Body of pancreas (tissue), 4 donors: ENCODE measurements around the gene CABYR. TPM values are rescaled to one million over a fixed set of nuclear protein-coding genes. Genes with fewer than 3 reads are reported as not detected.

Experiments
- ATAC-seq: fragments of 150-250 bp; one replicate; pipeline ENCODE4 v1.9.1; 2016
- DNase-seq, 4 donors: peaks; one replicate each; pipeline ENCODE4 v3.0.0-alpha.2; 2019
- H3K27ac ChIP-seq, 4 donors: fragments of 200-600 bp; sonication (generic); 1 replicate in 3 of 4; 2 replicates in 1 of 4; pipeline versions ENCODE4 v1.5.1 to v1.6.1; 2016 to 2019; ENCODE audit warnings: mild to moderate bottlenecking in 1 of 4, mixed read lengths in 1 of 4, moderate library complexity in 1 of 4
- H3K27me3 ChIP-seq, 2 donors: fragments of 200-600 bp; sonication (generic); one replicate each; pipeline ENCODE4 v1.6.0; 2016; ENCODE audit warnings: mild to moderate bottlenecking in 1 of 2
- H3K36me3 ChIP-seq, 2 donors: fragments of 200-600 bp; sonication (generic); replicated peaks in 1 of 2; 2 replicates each; pipeline ENCODE4 v1.5.1; 2016; ENCODE audit warnings: low read depth in 2 of 2; ENCODE audit not compliant: insufficient read depth in 1 of 2
- H3K4me1 ChIP-seq: fragments of 200-600 bp; sonication (generic); one replicate; pipeline ENCODE4 v1.6.0; 2016
- H3K4me3 ChIP-seq, 2 donors: fragments of 200-600 bp; sonication (generic); 1 replicate in 1 of 2; 2 replicates in 1 of 2; pipeline ENCODE4 v1.5.1; 2016 to 2019
- H3K9me3 ChIP-seq, 3 donors: fragments of 200-600 bp; sonication (generic); 1 replicate in 2 of 3; 2 replicates in 1 of 3; pipeline ENCODE4 v1.5.1; 2016
- POLR2A ChIP-seq, 3 donors: fragments of 450-650 bp; IDR thresholded peaks; one replicate each; pipeline ENCODE4 v1.6.1; 2016; ENCODE audit warnings: antibody characterized with exemption in 3 of 3, mild to moderate bottlenecking in 2 of 3
- WGBS, 2 donors: methylation state at CpG; one replicate each; pipeline ENCODE4 v1.1.5; 2017; 5-methylcytosine and 5-hydroxymethylcytosine counted together
- intact Hi-C: fragments of 100-400 bp; cut with DNase I; formaldehyde crosslinking; loops from one replicate; pipeline ENCODE4 v1.15.1; 2023
- total RNA-seq, 2 donors: library from RNA; depleted of rRNA; stranded (reverse); fragments of >200 nt; gene quantifications; one replicate each; pipeline ENCODE4 v1.1.0, GENCODE V29; 2016
- TF ChIP-seq, protein P1 (sequence below), 7 experiments: fragments of 450-650 bp in 4 of 7; fragments of 200-600 bp in 3 of 7; sonication (generic) in 3 of 7; IDR thresholded peaks; one replicate each; pipeline ENCODE4 v1.5.1; 2016 to 2019; ENCODE audit warnings: antibody characterized with exemption in 7 of 7

The CABYR gene
- total RNA-seq, 2 donors from 2014 or later = 0.52 TPM; not detected in 1

DNA sequence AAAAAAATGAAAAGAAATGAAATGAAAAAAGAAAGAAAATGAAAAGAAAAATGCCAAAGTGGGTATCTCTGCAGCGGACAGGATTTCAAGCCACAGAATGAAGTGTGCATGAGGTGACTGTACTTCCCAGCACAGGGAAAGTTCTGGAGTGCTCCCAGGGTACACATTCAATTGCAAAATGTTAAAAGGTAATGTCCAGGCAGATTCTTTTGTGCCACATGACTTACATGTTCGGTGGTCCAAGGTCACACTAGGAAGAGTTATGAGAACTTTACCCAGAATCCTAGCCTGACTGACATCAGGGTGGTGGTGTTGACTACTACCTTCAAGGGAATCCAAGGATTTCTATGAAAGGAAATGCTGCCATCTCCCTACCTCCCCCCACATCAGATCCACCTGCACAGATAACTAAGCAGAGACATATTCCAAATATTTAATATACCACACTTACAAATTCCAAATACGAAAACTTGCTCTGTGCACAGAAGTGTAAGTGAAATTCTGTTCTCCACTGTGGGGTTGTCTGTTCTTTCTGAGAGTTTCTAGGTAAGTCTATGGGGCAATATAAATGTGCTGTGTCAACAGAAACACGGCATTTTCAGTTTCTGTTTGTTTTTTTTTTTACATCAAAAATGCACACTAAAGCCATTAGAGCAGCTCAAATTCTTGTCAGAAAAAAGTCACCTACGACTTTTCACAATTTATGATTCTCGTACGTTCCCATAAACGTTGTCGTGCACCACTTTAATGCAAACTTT is 56.6 kb downstream of the CABYR start:
- TF ChIP-seq, protein P1, sequence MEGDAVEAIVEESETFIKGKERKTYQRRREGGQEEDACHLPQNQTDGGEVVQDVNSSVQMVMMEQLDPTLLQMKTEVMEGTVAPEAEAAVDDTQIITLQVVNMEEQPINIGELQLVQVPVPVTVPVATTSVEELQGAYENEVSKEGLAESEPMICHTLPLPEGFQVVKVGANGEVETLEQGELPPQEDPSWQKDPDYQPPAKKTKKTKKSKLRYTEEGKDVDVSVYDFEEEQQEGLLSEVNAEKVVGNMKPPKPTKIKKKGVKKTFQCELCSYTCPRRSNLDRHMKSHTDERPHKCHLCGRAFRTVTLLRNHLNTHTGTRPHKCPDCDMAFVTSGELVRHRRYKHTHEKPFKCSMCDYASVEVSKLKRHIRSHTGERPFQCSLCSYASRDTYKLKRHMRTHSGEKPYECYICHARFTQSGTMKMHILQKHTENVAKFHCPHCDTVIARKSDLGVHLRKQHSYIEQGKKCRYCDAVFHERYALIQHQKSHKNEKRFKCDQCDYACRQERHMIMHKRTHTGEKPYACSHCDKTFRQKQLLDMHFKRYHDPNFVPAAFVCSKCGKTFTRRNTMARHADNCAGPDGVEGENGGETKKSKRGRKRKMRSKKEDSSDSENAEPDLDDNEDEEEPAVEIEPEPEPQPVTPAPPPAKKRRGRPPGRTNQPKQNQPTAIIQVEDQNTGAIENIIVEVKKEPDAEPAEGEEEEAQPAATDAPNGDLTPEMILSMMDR (IDR thresholded peaks at IDR 0.05) = no peak
- TF ChIP-seq POLR2A (IDR thresholded peaks at IDR 0.05) = no peak
- Histone ChIP-seq H3K4me1 (no peaks in the 10 kb centered on the region), H3K9me3 (no peaks in the 10 kb centered on the region), H3K27ac (no peak overlapping the region), H3K4me3 (no peak overlapping the region), H3K27me3 (no peaks in the 10 kb centered on the region), H3K36me3 (no peaks in the 10 kb centered on the region)
- ATAC-seq (no peak), DNase-seq (no peak)
- intact Hi-C loops = no loop called here
- 84 to 85% methylated on average over 9 of the region's 9 CpGs for WGBS, 2 donors

DNA sequence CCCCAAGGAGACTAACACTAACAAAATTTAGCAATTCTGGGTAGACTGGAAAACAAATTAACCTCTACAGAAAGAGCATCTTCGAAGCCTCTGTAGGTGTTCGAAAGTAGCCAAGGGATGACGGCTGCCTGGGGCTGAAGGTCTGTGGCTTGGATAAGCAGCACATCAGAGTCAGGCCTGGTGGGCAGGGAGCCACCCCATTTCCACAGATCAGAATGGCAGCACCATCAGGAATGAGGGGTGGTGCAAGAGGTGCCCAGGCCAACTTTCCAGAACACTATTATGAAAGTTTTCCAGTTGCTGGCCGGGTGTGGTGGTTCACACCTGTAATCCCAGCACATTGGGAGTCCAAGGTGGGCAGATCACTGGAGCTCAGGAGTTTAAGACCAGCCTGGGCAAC is 57.9 kb downstream of the CABYR start:
- no peaks in the 10 kb centered on the region for H3K9me3 ChIP-seq
- no peak for ATAC-seq
- WGBS, 2 donors = 93 to 99% methylated on average over 4 of the region's 4 CpGs
- no peaks in the 10 kb centered on the region for H3K27me3 ChIP-seq
- no peak for DNase-seq
- no peaks in the 10 kb centered on the region for H3K36me3 ChIP-seq
- TF ChIP-seq POLR2A (IDR thresholded peaks at IDR 0.05) = no peak
- TF ChIP-seq, protein P1 (IDR thresholded peaks at IDR 0.05) = no peak
- peaks cover 3% of the 10 kb centered on the region for H3K4me1 ChIP-seq
- H3K27ac ChIP-seq = no peak overlapping the region
- intact Hi-C loops = no loop called here
- no peak overlapping the region for H3K4me3 ChIP-seq

DNA sequence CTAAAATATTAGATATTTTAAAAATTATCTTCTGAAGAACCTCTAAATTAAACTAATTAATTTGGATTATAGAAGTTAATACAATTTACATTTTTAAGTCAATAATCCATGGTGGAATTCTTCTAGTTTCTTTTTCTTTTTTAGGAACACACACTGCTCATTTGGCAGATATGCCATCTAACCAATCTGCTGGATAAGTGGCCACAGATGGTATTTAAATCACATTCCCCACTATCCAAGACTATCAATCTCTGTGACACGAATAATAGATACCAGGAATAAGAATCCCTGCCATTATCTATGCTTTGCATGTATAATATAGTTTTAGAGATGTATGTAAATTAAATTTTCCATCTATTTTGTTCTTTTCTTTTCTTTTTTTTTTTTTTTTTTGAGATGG is 58.5 kb downstream of the CABYR start:
- no peak for DNase-seq
- Histone ChIP-seq H3K4me3 (no peak overlapping the region), H3K9me3 (no peaks in the 10 kb centered on the region), H3K27ac (no peak overlapping the region), H3K27me3 (no peaks in the 10 kb centered on the region), H3K4me1 (peaks cover 7% of the 10 kb centered on the region), H3K36me3 (no peaks in the 10 kb centered on the region)
- intact Hi-C loops = no loop called here
- ATAC-seq = no peak
- WGBS, 2 donors = 95 to 97% methylated on average over 1 of the region's 1 CpG
- no peak for TF ChIP-seq POLR2A (IDR thresholded peaks at IDR 0.05)
- TF ChIP-seq, protein P1 (IDR thresholded peaks at IDR 0.05) = no peak

DNA sequence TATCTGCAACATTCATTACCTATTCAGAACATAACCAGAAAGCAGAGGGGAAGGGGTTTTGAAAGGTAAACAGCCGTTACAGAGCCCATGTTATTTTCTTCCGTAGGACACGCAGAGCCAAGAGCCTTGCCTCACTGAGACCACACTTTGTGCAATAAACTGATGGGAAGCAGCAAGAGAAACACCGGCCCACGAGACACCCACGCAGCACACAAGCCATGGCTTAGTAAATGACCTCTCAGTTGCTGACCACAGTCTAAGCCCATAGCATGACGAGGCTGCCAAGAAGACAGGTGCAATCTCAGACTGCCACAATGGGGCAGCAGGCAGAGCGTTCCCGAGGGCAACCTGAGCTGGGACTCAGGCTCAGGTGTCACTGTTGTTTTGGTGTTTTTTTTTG is 59.6 kb downstream of the CABYR start:
- Histone ChIP-seq H3K9me3 (no peaks in the 10 kb centered on the region), H3K4me3 (no peak overlapping the region), H3K27ac (no peak overlapping the region), H3K4me1 (peaks cover 7% of the 10 kb centered on the region), H3K27me3 (no peaks in the 10 kb centered on the region), H3K36me3 (no peaks in the 10 kb centered on the region)
- no peak for DNase-seq
- no peak for ATAC-seq
- TF ChIP-seq POLR2A (IDR thresholded peaks at IDR 0.05) = no peak
- TF ChIP-seq, protein P1 (IDR thresholded peaks at IDR 0.05) = no peak
- intact Hi-C loops = no loop called here
- 80 to 92% methylated on average over 9 of the region's 9 CpGs for WGBS, 2 donors
